ENCODE measurements around the gene UACA. TPM values are rescaled to one million over a fixed set of nuclear protein-coding genes. Genes with fewer than 3 reads are reported as not detected.
"Not testable (repeated sequence)": the region's sequence is repeated elsewhere in the genome, so short reads cannot be mapped to it uniquely, and the experiment has no call there.

Gene UACA
- total and polyA plus RNA-seq, 4 experiments from 2014 or later = 0.15 to 0.40 (median 0.28) TPM; not detected in 1

- H3K9me3 ChIP-seq (ENCODE audit: control insufficient read depth in 1 of 2, low read length in 2 of 2); H3K36me3 ChIP-seq (ENCODE audit: insufficient read depth, low read length); H3K4me3 ChIP-seq (ENCODE audit: low read length in 2 of 2); H3K36me3 Mint-ChIP-seq; H3K4me1 Mint-ChIP-seq; H3K4me1 ChIP-seq (ENCODE audit: insufficient read depth, low read length); DNase-seq; H3K27ac ChIP-seq (ENCODE audit: low read depth, low read length); POLR2A ChIA-PET (ENCODE audit: partially characterized antibody); H3K27ac Mint-ChIP-seq; H3K27me3 ChIP-seq (ENCODE audit: insufficient read depth, low read length); CTCF ChIA-PET (ENCODE audit: partially characterized antibody); H3K4me3 Mint-ChIP-seq; intact Hi-C loops (cut with micrococcal nuclease): not testable (repeated sequence)
- H3K9me3 Mint-ChIP-seq = peaks cover 0 to 10% (median 4%) of the 10 kb centered on the region in 8 donors
- H3K27me3 Mint-ChIP-seq = peaks cover 7 to 12% of the 10 kb centered on the region in 2 donors
These were observed 147.0 kb downstream of the UACA start for GRCh38 chr15:70616311-70616756.

- no peaks in the 10 kb centered on the region for H3K9me3 ChIP-seq (ENCODE audit: control insufficient read depth in 1 of 2, low read length in 2 of 2)
- H3K27ac ChIP-seq (ENCODE audit: low read depth, low read length) = no peak overlapping the region
- Mint-ChIP-seq H3K4me1 (no peaks in the 10 kb centered on the region), H3K27me3 (peaks cover 7 to 8% of the 10 kb centered on the region in 2 donors), H3K27ac (peak overlapping the region in 1 of 7 donors; percentile 28), H3K9me3 (peaks cover 0 to 5% (median 0%) of the 10 kb centered on the region in 8 donors), H3K36me3 (no peaks in the 10 kb centered on the region), H3K4me3 (no peak overlapping the region)
- intact Hi-C loops (cut with micrococcal nuclease) = no loop called here
- no peak for DNase-seq
- no peaks in the 10 kb centered on the region for H3K36me3 ChIP-seq (ENCODE audit: insufficient read depth, low read length)
- H3K27me3 ChIP-seq (ENCODE audit: insufficient read depth, low read length) = no peaks in the 10 kb centered on the region
- ChIA-PET CTCF (ENCODE audit: partially characterized antibody) (no interaction called here), POLR2A (ENCODE audit: partially characterized antibody) (no interaction called here)
- no peaks in the 10 kb centered on the region for H3K4me1 ChIP-seq (ENCODE audit: insufficient read depth, low read length)
- no peak overlapping the region for H3K4me3 ChIP-seq (ENCODE audit: low read length in 2 of 2)
These were observed 147.7 kb downstream of the UACA start for GRCh38 chr15:70615435-70616310.

GRCh38 chr15:70614221-70614620 is 149.1 kb downstream of the UACA start:
- Mint-ChIP-seq H3K36me3 (no peaks in the 10 kb centered on the region), H3K9me3 (peaks cover 0 to 5% (median 0%) of the 10 kb centered on the region in 8 donors), H3K27me3 (peaks cover 3 to 5% of the 10 kb centered on the region in 2 donors), H3K27ac (no peak overlapping the region), H3K4me3 (no peak overlapping the region), H3K4me1 (no peaks in the 10 kb centered on the region)
- H3K27me3 ChIP-seq (ENCODE audit: insufficient read depth, low read length) = no peaks in the 10 kb centered on the region
- no peak for DNase-seq
- intact Hi-C loops (cut with micrococcal nuclease) = no loop called here
- H3K36me3 ChIP-seq (ENCODE audit: insufficient read depth, low read length) = no peaks in the 10 kb centered on the region
- POLR2A ChIA-PET (ENCODE audit: partially characterized antibody) = no interaction called here
- H3K9me3 ChIP-seq (ENCODE audit: control insufficient read depth in 1 of 2, low read length in 2 of 2) = no peaks in the 10 kb centered on the region
- no peaks in the 10 kb centered on the region for H3K4me1 ChIP-seq (ENCODE audit: insufficient read depth, low read length)
- H3K27ac ChIP-seq (ENCODE audit: low read depth, low read length) = no peak overlapping the region
- H3K4me3 ChIP-seq (ENCODE audit: low read length in 2 of 2) = no peak overlapping the region
- CTCF ChIA-PET (ENCODE audit: partially characterized antibody) = interaction anchor here (1.0 kb wide), 1 partner anchor 8 kb away, joined by 3 read pairs; no protein-coding TSS in a partner anchor

DNA sequence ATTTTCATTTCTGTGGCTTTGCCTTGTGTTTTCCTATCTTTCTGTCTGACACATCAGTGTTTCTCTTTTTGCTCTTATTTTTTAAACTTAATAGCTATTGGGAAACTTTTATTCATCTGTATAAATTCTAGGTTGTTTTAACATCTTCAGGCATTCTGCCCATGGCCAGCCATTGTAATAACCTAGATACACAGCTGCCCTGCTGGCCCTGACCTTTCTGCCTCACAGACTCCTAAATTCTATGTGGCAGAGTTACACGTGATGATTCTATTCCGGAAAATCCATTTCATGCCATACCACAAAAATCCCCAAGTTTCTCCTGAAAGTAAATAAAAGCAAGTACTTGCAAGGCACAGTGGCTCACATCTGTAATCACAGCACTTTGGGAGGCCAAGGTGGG is 150.1 kb downstream of the UACA start:
- intact Hi-C loops (cut with micrococcal nuclease) = no loop called here
- POLR2A ChIA-PET (ENCODE audit: partially characterized antibody) = no interaction called here
- H3K9me3 Mint-ChIP-seq = peaks cover 0 to 5% (median 0%) of the 10 kb centered on the region in 8 donors
- Histone ChIP-seq H3K9me3 (ENCODE audit: control insufficient read depth in 1 of 2, low read length in 2 of 2) (no peaks in the 10 kb centered on the region), H3K4me1 (ENCODE audit: insufficient read depth, low read length) (no peaks in the 10 kb centered on the region), H3K27me3 (ENCODE audit: insufficient read depth, low read length) (no peaks in the 10 kb centered on the region), H3K36me3 (ENCODE audit: insufficient read depth, low read length) (no peaks in the 10 kb centered on the region), H3K27ac (ENCODE audit: low read depth, low read length) (no peak overlapping the region), H3K4me3 (ENCODE audit: low read length in 2 of 2) (no peak overlapping the region)
- no peak for DNase-seq
- H3K4me1 Mint-ChIP-seq = no peaks in the 10 kb centered on the region
- H3K27me3 Mint-ChIP-seq = peaks cover 3% of the 10 kb centered on the region in 2 donors
- H3K4me3 Mint-ChIP-seq = no peak overlapping the region
- no peak overlapping the region for H3K27ac Mint-ChIP-seq
- no peaks in the 10 kb centered on the region for H3K36me3 Mint-ChIP-seq
- CTCF ChIA-PET (ENCODE audit: partially characterized antibody) = no interaction called here

DNA sequence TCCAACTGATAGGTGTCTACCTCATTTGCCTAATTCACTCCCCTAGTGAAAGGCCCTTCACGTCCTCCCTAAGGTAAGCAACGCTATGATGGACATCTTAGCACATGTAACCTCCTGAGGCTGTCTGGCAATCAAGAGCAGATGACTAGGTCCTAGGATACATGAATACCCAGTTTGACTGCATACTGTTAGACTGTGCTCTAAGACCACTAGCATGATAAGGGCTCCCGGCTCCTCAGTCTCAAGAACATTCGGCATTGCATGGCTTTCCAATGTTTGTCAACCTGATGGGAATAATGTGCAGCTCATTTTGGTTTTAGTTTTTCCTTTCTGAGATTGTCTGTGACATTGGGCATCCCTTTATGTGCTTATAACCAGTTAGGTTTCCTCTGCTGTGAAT is 152.1 kb downstream of the UACA start:
- Mint-ChIP-seq H3K36me3 (no peaks in the 10 kb centered on the region), H3K9me3 (peaks cover 0 to 6% (median 0%) of the 10 kb centered on the region in 8 donors), H3K4me3 (no peak overlapping the region), H3K4me1 (no peaks in the 10 kb centered on the region), H3K27me3 (peaks cover 2 to 3% of the 10 kb centered on the region in 2 donors), H3K27ac (no peak overlapping the region)
- Histone ChIP-seq H3K27me3 (ENCODE audit: insufficient read depth, low read length) (no peaks in the 10 kb centered on the region), H3K9me3 (ENCODE audit: control insufficient read depth in 1 of 2, low read length in 2 of 2) (no peaks in the 10 kb centered on the region), H3K4me3 (ENCODE audit: low read length in 2 of 2) (no peak overlapping the region), H3K4me1 (ENCODE audit: insufficient read depth, low read length) (no peaks in the 10 kb centered on the region), H3K36me3 (ENCODE audit: insufficient read depth, low read length) (no peaks in the 10 kb centered on the region), H3K27ac (ENCODE audit: low read depth, low read length) (no peak overlapping the region)
- ChIA-PET CTCF (ENCODE audit: partially characterized antibody) (no interaction called here), POLR2A (ENCODE audit: partially characterized antibody) (no interaction called here)
- DNase-seq = no peak
- intact Hi-C loops (cut with micrococcal nuclease) = no loop called here

- no peak overlapping the region for H3K4me3 ChIP-seq (ENCODE audit: low read length in 2 of 2)
- H3K27me3 ChIP-seq (ENCODE audit: insufficient read depth, low read length) = no peaks in the 10 kb centered on the region
- Mint-ChIP-seq H3K36me3 (no peaks in the 10 kb centered on the region), H3K4me1 (no peaks in the 10 kb centered on the region), H3K4me3 (no peak overlapping the region), H3K27me3 (peaks cover 0 to 2% of the 10 kb centered on the region in 2 donors), H3K9me3 (peaks cover 0 to 6% (median 0%) of the 10 kb centered on the region in 8 donors), H3K27ac (no peak overlapping the region)
- no peaks in the 10 kb centered on the region for H3K4me1 ChIP-seq (ENCODE audit: insufficient read depth, low read length)
- no peaks in the 10 kb centered on the region for H3K36me3 ChIP-seq (ENCODE audit: insufficient read depth, low read length)
- no peak overlapping the region for H3K27ac ChIP-seq (ENCODE audit: low read depth, low read length)
- no peak for DNase-seq
- ChIA-PET CTCF (ENCODE audit: partially characterized antibody) (no interaction called here), POLR2A (ENCODE audit: partially characterized antibody) (no interaction called here)
- intact Hi-C loops (cut with micrococcal nuclease) = no loop called here
- no peaks in the 10 kb centered on the region for H3K9me3 ChIP-seq (ENCODE audit: control insufficient read depth in 1 of 2, low read length in 2 of 2)
These were observed 152.8 kb downstream of the UACA start for GRCh38 chr15:70610541-70610940.

- H3K9me3 ChIP-seq (ENCODE audit: control insufficient read depth in 1 of 2, low read length in 2 of 2) = no peaks in the 10 kb centered on the region
- CTCF ChIA-PET (ENCODE audit: partially characterized antibody) = no interaction called here
- H3K4me3 Mint-ChIP-seq = no peak overlapping the region
- H3K36me3 Mint-ChIP-seq = no peaks in the 10 kb centered on the region
- peaks cover 0 to 4% of the 10 kb centered on the region in 2 donors for H3K27me3 Mint-ChIP-seq
- H3K4me1 ChIP-seq (ENCODE audit: insufficient read depth, low read length) = no peaks in the 10 kb centered on the region
- no peaks in the 10 kb centered on the region for H3K36me3 ChIP-seq (ENCODE audit: insufficient read depth, low read length)
- no peak overlapping the region for H3K27ac ChIP-seq (ENCODE audit: low read depth, low read length)
- peaks cover 0 to 6% (median 0%) of the 10 kb centered on the region in 8 donors for H3K9me3 Mint-ChIP-seq
- intact Hi-C loops (cut with micrococcal nuclease) = no loop called here
- no peak overlapping the region for H3K4me3 ChIP-seq (ENCODE audit: low read length in 2 of 2)
- H3K27me3 ChIP-seq (ENCODE audit: insufficient read depth, low read length) = no peaks in the 10 kb centered on the region
- DNase-seq = no peak
- POLR2A ChIA-PET (ENCODE audit: partially characterized antibody) = no interaction called here
- H3K27ac Mint-ChIP-seq = no peak overlapping the region
- H3K4me1 Mint-ChIP-seq = no peaks in the 10 kb centered on the region
These were observed 153.5 kb downstream of the UACA start for GRCh38 chr15:70609889-70610288.
